SJCRH30 (cell line): Measurements from ENCODE around the gene LTA. TPM values are rescaled to one million over a fixed set of nuclear protein-coding genes. Genes with fewer than 3 reads are reported as not detected.

Source experiments
- DNase-seq, 2 experiments: peaks; one replicate each; pipeline ENCODE4 v3.0.0-alpha.2; 2015 to 2020
- H3K27ac ChIP-seq: fragments of 250-450 bp; sonication (Bioruptor Pico); 2 replicates; pipeline ENCODE4 v1.5.1; 2020; ENCODE audit warnings: mild to moderate bottlenecking, moderate library complexity
- H3K27me3 ChIP-seq: fragments of 250-450 bp; sonication (Bioruptor Pico); 2 replicates; pipeline ENCODE4 v1.5.1; 2020; ENCODE audit warnings: mild to moderate bottlenecking, moderate library complexity
- H3K36me3 ChIP-seq: fragments of 250-450 bp; sonication (Bioruptor Pico); 2 replicates; pipeline ENCODE4 v1.5.1; 2020; ENCODE audit warnings: mild to moderate bottlenecking, moderate library complexity
- H3K4me1 ChIP-seq: fragments of 250-450 bp; sonication (Bioruptor Pico); 2 replicates; pipeline ENCODE4 v1.5.1; 2020; ENCODE audit warnings: mild to moderate bottlenecking, moderate library complexity
- H3K4me3 ChIP-seq: fragments of 250-450 bp; sonication (Bioruptor Pico); 2 replicates; pipeline ENCODE4 v1.5.1; 2020; ENCODE audit warnings: mild to moderate bottlenecking, moderate library complexity
- H3K9me3 ChIP-seq: fragments of 250-450 bp; sonication (Bioruptor Pico); replicated peaks from 2 replicates; pipeline ENCODE4 v1.5.1; 2020; ENCODE audit warnings: mild to moderate bottlenecking, moderate library complexity
- total RNA-seq: library from RNA; depleted of rRNA; stranded (reverse); fragments of >200 nt; shearing (Covaris generic); gene quantifications from 2 replicates; pipeline ENCODE4 v1.2.3, GENCODE V29; 2014; rRNA removed

Gene LTA
- total RNA-seq, 1 experiment from 2014 or later = not detected

GRCh38 chr6:31614075-31614619 lies 42.1 kb downstream of the LTA start:
- Histone ChIP-seq H3K4me3 (no peak overlapping the region), H3K27ac (no peak overlapping the region)
- DNase-seq = no peak

GRCh38 chr6:31614684-31615578 lies 42.8 kb downstream of the LTA start, which contains the start of gene AIF1:
TSS of gene AIF1 (plus strand) at chr6:31615234. CDS start at chr6:31615330, 96 bp downstream.
- DNase-seq = no peak
- no peaks in the 10 kb centered on the region for H3K4me1 ChIP-seq
- no peak within 1 kb of the TSS for H3K4me3 ChIP-seq
- no peaks in the 10 kb centered on the region for H3K27me3 ChIP-seq
- H3K27ac ChIP-seq = no peak within 1 kb of the TSS
- H3K9me3 ChIP-seq = no peaks in the 10 kb centered on the region
- H3K36me3 ChIP-seq = no peaks in the 10 kb centered on the region

More at GRCh38 chr6:31614075-31614619, 42.1 kb downstream of the LTA start:
- Histone ChIP-seq H3K4me1 (no peaks in the 10 kb centered on the region), H3K9me3 (no peaks in the 10 kb centered on the region), H3K27me3 (no peaks in the 10 kb centered on the region), H3K36me3 (no peaks in the 10 kb centered on the region)

GRCh38 chr6:31615748-31616147 lies 43.7 kb downstream of the LTA start:
- no peaks in the 10 kb centered on the region for H3K9me3 ChIP-seq
- H3K4me3 ChIP-seq = no peak overlapping the region
- no peaks in the 10 kb centered on the region for H3K36me3 ChIP-seq

GRCh38 chr6:31617010-31617409 lies 44.9 kb downstream of the LTA start:
- Histone ChIP-seq H3K36me3 (0 out of 2 replicates have a peak, but pooled peaks cover 3% of the 10 kb centered on the region), H3K27me3 (no peaks in the 10 kb centered on the region), H3K4me1 (no peaks in the 10 kb centered on the region)

More at GRCh38 chr6:31615748-31616147, 43.7 kb downstream of the LTA start:
- no peak for DNase-seq
- Histone ChIP-seq H3K4me1 (no peaks in the 10 kb centered on the region), H3K27ac (no peak overlapping the region), H3K27me3 (no peaks in the 10 kb centered on the region)

GRCh38 chr6:31619805-31620585 lies 47.9 kb downstream of the LTA start:
- Histone ChIP-seq H3K4me1 (no peaks in the 10 kb centered on the region), H3K4me3 (peak overlapping the region; percentile 64), H3K9me3 (no peaks in the 10 kb centered on the region), H3K36me3 (peaks cover 28% of the 10 kb centered on the region), H3K27ac (peak overlapping the region; percentile 91), H3K27me3 (no peaks in the 10 kb centered on the region)
- peak; percentile 98 for DNase-seq

More at GRCh38 chr6:31617010-31617409, 44.9 kb downstream of the LTA start:
- Histone ChIP-seq H3K27ac (no peak overlapping the region), H3K4me3 (no peak overlapping the region), H3K9me3 (no peaks in the 10 kb centered on the region)
- no peak for DNase-seq

GRCh38 chr6:31620586-31621319 lies 48.7 kb downstream of the LTA start, which contains the start of gene PRRC2A:
TSS of gene PRRC2A (plus strand) at chr6:31620715. CDS start at chr6:31622790, 2,075 bp downstream.
- Histone ChIP-seq H3K4me1 (no peaks in the 10 kb centered on the region), H3K4me3 (peak within 1 kb of the TSS; percentile 95), H3K36me3 (peaks cover 36% of the 10 kb centered on the region), H3K27me3 (no peaks in the 10 kb centered on the region), H3K9me3 (no peaks in the 10 kb centered on the region), H3K27ac (peak within 1 kb of the TSS; percentile 91)
- peak; percentile 82 to 84 for DNase-seq

GRCh38 chr6:31621320-31621939 lies 49.3 kb downstream of the LTA start:
- H3K4me1 ChIP-seq = no peaks in the 10 kb centered on the region
- peaks cover 43% of the 10 kb centered on the region for H3K36me3 ChIP-seq
- no peaks in the 10 kb centered on the region for H3K9me3 ChIP-seq
- peak overlapping the region; percentile 95 for H3K4me3 ChIP-seq
- peak overlapping the region; percentile 91 for H3K27ac ChIP-seq
- DNase-seq = peak in 1 of 2 experiments; percentile 20
- no peaks in the 10 kb centered on the region for H3K27me3 ChIP-seq

GRCh38 chr6:31621991-31622390 lies 49.9 kb downstream of the LTA start:
- Histone ChIP-seq H3K27ac (no peak overlapping the region; the same call in none of the 2 replicates), H3K4me1 (no peaks in the 10 kb centered on the region), H3K36me3 (peaks cover 48% of the 10 kb centered on the region), H3K4me3 (peak overlapping the region; percentile 95), H3K27me3 (no peaks in the 10 kb centered on the region), H3K9me3 (no peaks in the 10 kb centered on the region)
- peak in 1 of 2 experiments; percentile 24 for DNase-seq

- H3K27ac ChIP-seq = no peak overlapping the region; the same call in 1 of the 2 replicates
- H3K36me3 ChIP-seq = peaks cover 55% of the 10 kb centered on the region
- peak overlapping the region; percentile 95 for H3K4me3 ChIP-seq
Measured at GRCh38 chr6:31622684-31623091, 50.6 kb downstream of the LTA start.

More at GRCh38 chr6:31622684-31623091, 50.6 kb downstream of the LTA start:
- no peak for DNase-seq
- Histone ChIP-seq H3K4me1 (no peaks in the 10 kb centered on the region), H3K9me3 (no peaks in the 10 kb centered on the region), H3K27me3 (no peaks in the 10 kb centered on the region)

Other genes with a start within 250 kb of the LTA start
- not detected in 2 replicates for gene HLA-B, start 215.1 kb upstream of the LTA start, total RNA-seq
- gene MICA, start 168.7 kb upstream of the LTA start, total RNA-seq = 6.8 and 7.7 TPM in 2 replicates
- gene MICB, start 74.1 kb upstream of the LTA start, total RNA-seq = not detected in 2 replicates
- gene MCCD1, start 43.3 kb upstream of the LTA start, total RNA-seq = not detected in 2 replicates
- gene DDX39B, start 30.3 kb upstream of the LTA start, total RNA-seq = 673 and 762 TPM in 2 replicates
- 0.91 and 1.4 TPM in 2 replicates for gene ATP6V1G2, start 25.7 kb upstream of the LTA start, total RNA-seq
- 8.5 and 10.6 TPM in 2 replicates for gene NFKBIL1, start 24.7 kb upstream of the LTA start, total RNA-seq
- not detected in 2 replicates for gene TNF, start 3.3 kb downstream of the LTA start, total RNA-seq
- not detected in 2 replicates for gene LTB, start 10.1 kb downstream of the LTA start, total RNA-seq
- not detected in 2 replicates for gene LST1, start 14.0 kb downstream of the LTA start, total RNA-seq
- not detected in 2 replicates for gene NCR3, start 20.7 kb downstream of the LTA start, total RNA-seq
- not detected in 2 replicates for gene AIF1, start 42.9 kb downstream of the LTA start, total RNA-seq
- 98.7 and 109 TPM in 2 replicates for gene PRRC2A, start 48.4 kb downstream of the LTA start, total RNA-seq
- gene BAG6, start 80.4 kb downstream of the LTA start, total RNA-seq = 165 and 188 TPM in 2 replicates
- 1.8 and 2.0 TPM in 2 replicates for gene APOM, start 83.6 kb downstream of the LTA start, total RNA-seq
- 17.6 and 19.0 TPM in 2 replicates for gene C6orf47, start 88.5 kb downstream of the LTA start, total RNA-seq
- gene GPANK1, start 92.7 kb downstream of the LTA start, total RNA-seq = 19.5 and 23.6 TPM in 2 replicates
- gene CSNK2B, start 93.8 kb downstream of the LTA start, total RNA-seq = 197 and 208 TPM in 2 replicates
- 3.2 and 7.0 TPM in 2 replicates for gene LY6G5B, start 97.7 kb downstream of the LTA start, total RNA-seq
- 0.25 and 1.6 TPM in 2 replicates for gene LY6G5C, start 108.8 kb downstream of the LTA start, total RNA-seq
- gene ABHD16A, start 131.0 kb downstream of the LTA start, total RNA-seq = 18.8 and 22.4 TPM in 2 replicates
- gene LY6G6F, start 134.6 kb downstream of the LTA start, total RNA-seq = not detected in 2 replicates
- not detected in 2 replicates for gene LY6G6D, start 143.1 kb downstream of the LTA start, total RNA-seq
- not detected in 2 replicates for gene LY6G6C, start 149.5 kb downstream of the LTA start, total RNA-seq
- gene MPIG6B, start 151.1 kb downstream of the LTA start, total RNA-seq = 0.47 TPM in 1 of 2 replicates, not detected in the other
- 39.1 and 42.7 TPM in 2 replicates for gene DDAH2, start 157.0 kb downstream of the LTA start, total RNA-seq
- 210 and 234 TPM in 2 replicates for gene CLIC1, start 164.2 kb downstream of the LTA start, total RNA-seq
- 12.9 and 13.4 TPM in 2 replicates for gene MSH5, start 167.7 kb downstream of the LTA start, total RNA-seq
- gene SAPCD1, start 190.4 kb downstream of the LTA start, total RNA-seq = 0.89 and 1.4 TPM in 2 replicates
- gene VWA7, start 205.0 kb downstream of the LTA start, total RNA-seq = 0.28 and 0.34 TPM in 2 replicates
- 42.5 and 45.8 TPM in 2 replicates for gene VARS1, start 223.5 kb downstream of the LTA start, total RNA-seq
- gene LSM2, start 234.7 kb downstream of the LTA start, total RNA-seq = 90.1 and 106 TPM in 2 replicates
- 0.10 and 0.14 TPM in 2 replicates for gene HSPA1L, start 243.0 kb downstream of the LTA start, total RNA-seq
- 0.56 TPM in 1 of 2 replicates, not detected in the other for gene HSPA1A, start 243.3 kb downstream of the LTA start, total RNA-seq